HEK293 (cell line): Measurements from ENCODE around the gene WNT4.
A peak's percentile ranks its signal among the peaks of the same experiment; 100 is the strongest.

Source experiments
- CTCF ChIA-PET: fragments of 350-600 bp; formaldehyde crosslinking; extraction: SDS; loops from one replicate; lab custom pipeline; 2021; ENCODE audit warnings: antibody characterized with exemption; lab: Yijun Ruan, JAX
- POLR2A ChIA-PET: fragments of 300-600 bp; formaldehyde crosslinking; extraction: SDS; loops from one replicate; lab custom pipeline; 2020; ENCODE audit warnings: antibody characterized with exemption, inconsistent platforms; lab: Yijun Ruan, JAX
- H3K27ac ChIP-seq: fragments of 200-500 bp; sonication (Bioruptor generic); 2 replicates; pipeline ENCODE4 v1.5.1; 2014; ENCODE audit warnings: low read depth, low read length, control low read depth, inconsistent platforms; ENCODE audit errors: extremely low read depth
- H3K36me3 ChIP-seq, 2 experiments: fragments of 200-500 bp in 1 of 2; sonication (Bioruptor generic) in 1 of 2; 1 replicate in 1 of 2; 2 replicates in 1 of 2; pipeline ENCODE4 v1.5.1; 2014 to 2017; ENCODE audit warnings: inconsistent platforms in 2 of 2, low read length in 2 of 2; ENCODE audit not compliant: control insufficient read depth in 2 of 2, insufficient read depth in 1 of 2
- H3K4me1 ChIP-seq: fragments of 200-500 bp; sonication (Bioruptor generic); 2 replicates; pipeline ENCODE4 v1.5.1; 2014; ENCODE audit warnings: mild to moderate bottlenecking, low read length, inconsistent platforms; ENCODE audit not compliant: control insufficient read depth, insufficient read depth
- H3K4me3 ChIP-seq: 2 replicates; pipeline ENCODE4 v1.5.1; 2011; ENCODE audit warnings: low read depth, mild to moderate bottlenecking, control low read depth, low read length, moderate library complexity
- H3K9me3 ChIP-seq: fragments of 200-500 bp; sonication (Bioruptor generic); 2 replicates; pipeline ENCODE4 v1.5.1; 2014; ENCODE audit warnings: low read depth, low read length, inconsistent platforms; ENCODE audit not compliant: control insufficient read depth, insufficient read depth
- EGR2 ChIP-seq: fragments of 450-650 bp; formaldehyde crosslinking; IDR thresholded peaks from 2 replicates; pipeline ENCODE4 v1.5.1; 2016; ENCODE audit warnings: low read depth, missing biosample characterization, missing genetic modification characterization
- GLIS1 ChIP-seq: fragments of 450-650 bp; formaldehyde crosslinking; IDR thresholded peaks from 2 replicates; pipeline ENCODE4 v1.5.1; 2016; ENCODE audit warnings: missing biosample characterization, missing genetic modification characterization
- HOXA7 ChIP-seq: sonication (generic); formaldehyde crosslinking; IDR thresholded peaks from 2 replicates; pipeline ENCODE4 v1.8.1; 2022; ENCODE audit warnings: missing genetic modification reagents, borderline replicate concordance
- KLF8 ChIP-seq: fragments of 450-650 bp; formaldehyde crosslinking; IDR thresholded peaks from 2 replicates; pipeline ENCODE4 v1.5.1; 2016; ENCODE audit warnings: missing biosample characterization, missing genetic modification characterization
- SALL2 ChIP-seq: fragments of 450-650 bp; formaldehyde crosslinking; IDR thresholded peaks from 2 replicates; pipeline ENCODE4 v1.5.0; 2017; ENCODE audit warnings: missing biosample characterization, mild to moderate bottlenecking, missing genetic modification characterization, borderline replicate concordance
- SP7 ChIP-seq: fragments of 450-650 bp; formaldehyde crosslinking; IDR thresholded peaks from 2 replicates; pipeline ENCODE4 v1.5.1; 2016; ENCODE audit warnings: missing biosample characterization, missing genetic modification characterization
- ZBTB17 ChIP-seq: fragments of 450-650 bp; formaldehyde crosslinking; IDR thresholded peaks from 2 replicates; pipeline ENCODE4 v1.5.1; 2016; ENCODE audit warnings: missing biosample characterization, missing genetic modification characterization
- ZIC2 ChIP-seq: fragments of 450-650 bp; formaldehyde crosslinking; IDR thresholded peaks from 2 replicates; pipeline ENCODE4 v1.5.1; 2016; ENCODE audit warnings: missing biosample characterization, missing genetic modification characterization
- ZNF10 ChIP-seq: fragments of 450-650 bp; formaldehyde crosslinking; IDR thresholded peaks from 2 replicates; pipeline ENCODE4 v1.5.1; 2017; ENCODE audit warnings: missing biosample characterization, missing genetic modification characterization
- ZNF223 ChIP-seq: fragments of 450-650 bp; formaldehyde crosslinking; IDR thresholded peaks from 2 replicates; pipeline ENCODE4 v1.5.1; 2016; ENCODE audit warnings: missing biosample characterization, missing genetic modification characterization
- ZNF37A ChIP-seq: fragments of 450-650 bp; IDR thresholded peaks from 2 replicates; pipeline ENCODE4 v1.5.1; 2018; ENCODE audit warnings: missing biosample characterization, missing genetic modification characterization
- ZNF423 ChIP-seq: fragments of 450-650 bp; formaldehyde crosslinking; IDR thresholded peaks from 2 replicates; pipeline ENCODE4 v1.5.1; 2016; ENCODE audit warnings: missing biosample characterization, missing genetic modification characterization
- ZNF501 ChIP-seq: fragments of 450-650 bp; formaldehyde crosslinking; IDR thresholded peaks from 2 replicates; pipeline ENCODE4 v1.5.1; 2016; ENCODE audit warnings: missing biosample characterization, missing genetic modification characterization
- ZNF521 ChIP-seq: fragments of 450-650 bp; formaldehyde crosslinking; IDR thresholded peaks from 2 replicates; pipeline ENCODE4 v1.5.1; 2017; ENCODE audit warnings: missing biosample characterization, mild to moderate bottlenecking, missing genetic modification characterization
- ZNF549 ChIP-seq: fragments of 450-650 bp; IDR thresholded peaks from 2 replicates; pipeline ENCODE4 v1.5.1; 2018; ENCODE audit warnings: missing biosample characterization, missing genetic modification characterization, mild to moderate bottlenecking, inconsistent platforms, moderate library complexity
- ZNF558 ChIP-seq: fragments of 450-650 bp; formaldehyde crosslinking; IDR thresholded peaks from 2 replicates; pipeline ENCODE4 v1.5.1; 2016; ENCODE audit warnings: missing biosample characterization, missing genetic modification characterization
- ZNF629 ChIP-seq: fragments of 450-650 bp; formaldehyde crosslinking; IDR thresholded peaks from 2 replicates; pipeline ENCODE4 v1.5.1; 2017; ENCODE audit warnings: missing biosample characterization, missing genetic modification characterization
- ZNF76 ChIP-seq: fragments of 450-650 bp; formaldehyde crosslinking; IDR thresholded peaks from 2 replicates; pipeline ENCODE4; 2016; ENCODE audit warnings: low read depth, missing biosample characterization, missing genetic modification characterization, borderline replicate concordance
- ZSCAN16 ChIP-seq: fragments of 450-650 bp; formaldehyde crosslinking; IDR thresholded peaks from 2 replicates; pipeline ENCODE4 v1.5.1; 2016; ENCODE audit warnings: missing biosample characterization, missing genetic modification characterization
- ZSCAN23 ChIP-seq: fragments of 450-650 bp; formaldehyde crosslinking; IDR thresholded peaks from 2 replicates; pipeline ENCODE4 v1.5.1; 2016; ENCODE audit warnings: missing biosample characterization, missing genetic modification characterization
- TF ChIP-seq, protein P1 (sequence below): fragments of 450-650 bp; formaldehyde crosslinking; IDR thresholded peaks from 2 replicates; pipeline ENCODE4 v1.5.1; 2016; ENCODE audit warnings: missing biosample characterization, missing genetic modification characterization, low read depth
- TF ChIP-seq, protein P2 (sequence below): fragments of 450-650 bp; formaldehyde crosslinking; IDR thresholded peaks from 2 replicates; pipeline ENCODE4 v1.5.1; 2016; ENCODE audit warnings: missing biosample characterization, missing genetic modification characterization
- TF ChIP-seq, protein P3 (sequence below): fragments of 450-650 bp; formaldehyde crosslinking; IDR thresholded peaks from 2 replicates; pipeline ENCODE4 v1.5.1; 2017; ENCODE audit warnings: missing biosample characterization, mild to moderate bottlenecking, missing genetic modification characterization, moderate library complexity

WNT4 gene

DNA sequence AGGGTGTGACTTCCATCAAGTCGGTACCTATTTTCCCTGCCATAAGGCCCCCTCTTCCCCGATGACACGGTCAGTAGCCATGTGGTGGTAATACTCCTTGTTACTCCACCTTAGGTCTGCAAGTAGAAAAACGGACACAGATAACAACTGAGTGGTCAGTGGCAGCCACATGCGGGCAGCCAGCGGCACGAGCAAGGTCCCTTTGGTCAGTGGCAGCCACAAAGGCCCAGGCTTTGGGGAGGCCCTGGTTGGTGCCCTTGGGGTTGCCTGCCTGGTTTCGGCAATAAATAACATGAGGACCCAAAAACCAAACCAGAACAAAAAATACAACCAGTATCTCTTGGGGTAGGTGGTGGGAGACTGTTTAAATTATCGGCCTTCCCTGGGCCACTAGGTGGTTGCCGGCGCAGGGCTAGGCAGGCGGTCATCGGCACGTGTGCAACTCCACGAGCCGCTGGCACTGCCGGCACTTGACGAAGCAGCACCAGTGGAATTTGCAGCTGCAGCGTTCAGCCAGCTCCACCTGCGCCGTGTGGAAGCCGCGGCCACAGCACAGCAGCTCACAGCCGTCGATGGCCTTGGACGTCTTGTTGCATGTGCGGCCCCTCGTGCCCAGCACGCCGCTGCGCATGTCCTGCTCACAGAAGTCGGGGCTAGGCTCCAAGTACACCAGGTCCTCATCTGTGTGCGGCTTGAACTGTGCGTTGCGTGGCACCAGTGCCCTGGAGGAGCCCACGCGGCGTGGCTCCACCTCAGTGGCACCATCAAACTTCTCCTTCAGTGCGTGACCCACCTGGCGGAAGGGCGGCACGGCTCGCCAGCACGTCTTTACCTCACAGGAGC, 23.1 kb downstream of the WNT4 start:
- no peaks in the 10 kb centered on the region for H3K9me3 ChIP-seq
- H3K36me3 ChIP-seq: peaks cover 0 to 55% of the 10 kb centered on the region in 2 experiments; a peak in 1 of 3 replicates
- ChIA-PET CTCF (no interaction called here), POLR2A (no interaction called here)
- peaks cover 2% of the 10 kb centered on the region; the same call in 1 of the 2 replicates for H3K4me1 ChIP-seq
- H3K27ac ChIP-seq: no peak overlapping the region
- no peak overlapping the region for H3K4me3 ChIP-seq
- TF ChIP-seq ZNF501 (tag by site-specific recombination): no peak
- TF ChIP-seq SALL2 (tag by site-specific recombination): no peak
- TF ChIP-seq ZNF629 (tag by site-specific recombination): no peak
- no peak for TF ChIP-seq ZSCAN23 (tag by site-specific recombination)
- no peak for TF ChIP-seq SP7 (tag by site-specific recombination)
- no peak for TF ChIP-seq EGR2
- no peak for TF ChIP-seq ZNF521 (tag by site-specific recombination)
- TF ChIP-seq ZBTB17 (tag by site-specific recombination): no peak
- no peak for TF ChIP-seq ZNF223 (tag by site-specific recombination)
- no peak for TF ChIP-seq ZNF76 (tag by site-specific recombination)
- no peak for TF ChIP-seq ZNF423 (tag by site-specific recombination)
- no peak for TF ChIP-seq KLF8 (tag by site-specific recombination)
- TF ChIP-seq, protein P1, sequence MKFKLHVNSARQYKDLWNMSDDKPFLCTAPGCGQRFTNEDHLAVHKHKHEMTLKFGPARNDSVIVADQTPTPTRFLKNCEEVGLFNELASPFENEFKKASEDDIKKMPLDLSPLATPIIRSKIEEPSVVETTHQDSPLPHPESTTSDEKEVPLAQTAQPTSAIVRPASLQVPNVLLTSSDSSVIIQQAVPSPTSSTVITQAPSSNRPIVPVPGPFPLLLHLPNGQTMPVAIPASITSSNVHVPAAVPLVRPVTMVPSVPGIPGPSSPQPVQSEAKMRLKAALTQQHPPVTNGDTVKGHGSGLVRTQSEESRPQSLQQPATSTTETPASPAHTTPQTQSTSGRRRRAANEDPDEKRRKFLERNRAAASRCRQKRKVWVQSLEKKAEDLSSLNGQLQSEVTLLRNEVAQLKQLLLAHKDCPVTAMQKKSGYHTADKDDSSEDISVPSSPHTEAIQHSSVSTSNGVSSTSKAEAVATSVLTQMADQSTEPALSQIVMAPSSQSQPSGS (tag by site-specific recombination): no peak
- TF ChIP-seq ZNF558 (tag by site-specific recombination): no peak
- TF ChIP-seq, all 188 proteins: peak for 0

DNA sequence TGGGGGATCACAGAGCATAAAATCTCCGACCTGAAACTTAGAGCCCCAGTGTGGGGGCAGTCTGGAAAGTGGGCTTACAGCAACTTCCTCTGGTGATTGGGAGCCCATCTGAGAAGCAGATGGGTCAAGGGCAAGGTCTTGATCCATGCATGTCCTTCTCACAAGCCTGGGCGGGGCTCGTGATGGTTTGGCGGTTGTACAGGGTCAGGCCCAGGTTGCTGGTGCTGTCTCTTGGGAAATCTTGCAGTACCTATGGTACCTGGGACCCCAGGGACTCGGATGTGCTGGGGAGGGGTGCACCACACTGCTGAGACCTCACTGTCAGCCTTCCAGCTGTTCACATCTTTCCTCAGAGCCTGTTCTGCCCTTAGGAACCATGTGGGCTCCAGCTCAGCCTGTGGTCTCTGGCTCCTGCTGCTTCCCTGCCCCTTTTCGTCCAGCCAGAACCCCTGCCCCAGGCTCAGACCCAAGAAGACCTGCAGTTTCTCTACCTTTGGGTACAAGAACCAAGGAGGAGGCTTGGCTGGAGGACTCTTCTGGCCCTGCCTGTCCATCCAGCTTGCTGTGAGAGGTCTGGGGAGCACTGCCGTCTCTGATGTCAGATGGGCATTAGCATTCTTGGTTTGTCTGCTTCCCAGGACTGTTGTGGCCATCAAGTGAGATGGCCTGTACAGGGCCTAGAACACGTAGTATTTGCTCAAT, 24.5 kb downstream of the WNT4 start:
- Histone ChIP-seq H3K4me1 (peaks cover 13% of the 10 kb centered on the region), H3K27ac (no peak overlapping the region), H3K4me3 (no peak overlapping the region), H3K9me3 (no peaks in the 10 kb centered on the region), H3K36me3 (peaks cover 0 to 61% of the 10 kb centered on the region in 2 experiments; a peak in 1 of 3 replicates)
- ChIA-PET CTCF (interaction anchor here (0.7 kb wide), 1 partner anchor 758 kb away, joined by 3 read pairs; no protein-coding TSS in a partner anchor), POLR2A (interaction anchor here (0.6 kb wide), 1 partner anchor 517 kb away, joined by 4 read pairs; no protein-coding TSS in a partner anchor)
- 0 out of 2 replicates have a peak, but pooled peaks have one; percentile 12 for TF ChIP-seq ZIC2 (tag by site-specific recombination)
- TF ChIP-seq ZNF37A (tag by site-specific recombination): no peak

DNA sequence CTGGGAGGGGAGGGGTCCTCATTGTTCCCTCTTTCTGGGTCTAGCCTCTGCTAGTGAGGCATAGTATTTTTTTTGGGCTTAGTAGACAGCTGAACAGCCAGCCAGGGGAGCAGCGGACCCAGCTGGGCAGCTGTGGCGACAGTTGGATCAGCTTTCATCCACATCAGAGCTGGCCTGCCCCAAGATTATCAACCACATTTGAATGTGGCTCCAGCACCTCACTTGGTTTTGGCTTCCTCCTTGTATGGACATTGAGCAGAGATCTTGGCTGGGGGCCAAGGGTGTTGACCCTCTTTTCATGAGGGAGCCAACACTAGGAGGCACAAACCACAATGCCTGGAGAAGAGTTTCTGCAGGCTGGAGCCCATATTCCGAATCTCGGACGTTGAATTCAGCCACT, 25.0 kb downstream of the WNT4 start:
- peaks cover 0 to 63% of the 10 kb centered on the region in 2 experiments; a peak in 1 of 3 replicates for H3K36me3 ChIP-seq
- ChIA-PET CTCF (interaction anchor here (0.7 to 0.9 kb wide), 3 partner anchors 10 to 759 kb away, joined by 3 to 4 read pairs (median 3); no protein-coding TSS in a partner anchor), POLR2A (interaction anchor here (0.6 kb wide), 1 partner anchor 517 kb away, joined by 4 read pairs; no protein-coding TSS in a partner anchor)
- no peak overlapping the region for H3K4me3 ChIP-seq
- H3K27ac ChIP-seq: no peak overlapping the region
- H3K9me3 ChIP-seq: no peaks in the 10 kb centered on the region
- peaks cover 13% of the 10 kb centered on the region for H3K4me1 ChIP-seq
- TF ChIP-seq ZNF10 (tag by site-specific recombination) (no peak), ZNF549 (no peak), GLIS1 (tag by site-specific recombination) (no peak), HOXA7 (no peak), ZSCAN16 (tag by site-specific recombination) (no peak), ZNF521 (tag by site-specific recombination) (no peak)
- TF ChIP-seq, protein P2, sequence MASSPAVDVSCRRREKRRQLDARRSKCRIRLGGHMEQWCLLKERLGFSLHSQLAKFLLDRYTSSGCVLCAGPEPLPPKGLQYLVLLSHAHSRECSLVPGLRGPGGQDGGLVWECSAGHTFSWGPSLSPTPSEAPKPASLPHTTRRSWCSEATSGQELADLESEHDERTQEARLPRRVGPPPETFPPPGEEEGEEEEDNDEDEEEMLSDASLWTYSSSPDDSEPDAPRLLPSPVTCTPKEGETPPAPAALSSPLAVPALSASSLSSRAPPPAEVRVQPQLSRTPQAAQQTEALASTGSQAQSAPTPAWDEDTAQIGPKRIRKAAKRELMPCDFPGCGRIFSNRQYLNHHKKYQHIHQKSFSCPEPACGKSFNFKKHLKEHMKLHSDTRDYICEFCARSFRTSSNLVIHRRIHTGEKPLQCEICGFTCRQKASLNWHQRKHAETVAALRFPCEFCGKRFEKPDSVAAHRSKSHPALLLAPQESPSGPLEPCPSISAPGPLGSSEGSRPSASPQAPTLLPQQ (tag by site-specific recombination): no peak
- TF ChIP-seq, protein P3, sequence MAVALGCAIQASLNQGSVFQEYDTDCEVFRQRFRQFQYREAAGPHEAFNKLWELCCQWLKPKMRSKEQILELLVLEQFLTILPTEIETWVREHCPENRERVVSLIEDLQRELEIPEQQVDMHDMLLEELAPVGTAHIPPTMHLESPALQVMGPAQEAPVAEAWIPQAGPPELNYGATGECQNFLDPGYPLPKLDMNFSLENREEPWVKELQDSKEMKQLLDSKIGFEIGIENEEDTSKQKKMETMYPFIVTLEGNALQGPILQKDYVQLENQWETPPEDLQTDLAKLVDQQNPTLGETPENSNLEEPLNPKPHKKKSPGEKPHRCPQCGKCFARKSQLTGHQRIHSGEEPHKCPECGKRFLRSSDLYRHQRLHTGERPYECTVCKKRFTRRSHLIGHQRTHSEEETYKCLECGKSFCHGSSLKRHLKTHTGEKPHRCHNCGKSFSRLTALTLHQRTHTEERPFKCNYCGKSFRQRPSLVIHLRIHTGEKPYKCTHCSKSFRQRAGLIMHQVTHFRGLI (tag by site-specific recombination): no peak
